Fibroblast of gingiva (primary cell): ENCODE data around the gene RMDN2.
"Not testable (repeated sequence)": the region's sequence is repeated elsewhere in the genome, so short reads cannot be mapped to it uniquely, and the experiment has no call there.

Experiments
- DNase-seq: peaks from one replicate; pipeline ENCODE4 v3.0.0-alpha.2; 2011; ENCODE audit warnings: low read depth

RMDN2 gene

DNA sequence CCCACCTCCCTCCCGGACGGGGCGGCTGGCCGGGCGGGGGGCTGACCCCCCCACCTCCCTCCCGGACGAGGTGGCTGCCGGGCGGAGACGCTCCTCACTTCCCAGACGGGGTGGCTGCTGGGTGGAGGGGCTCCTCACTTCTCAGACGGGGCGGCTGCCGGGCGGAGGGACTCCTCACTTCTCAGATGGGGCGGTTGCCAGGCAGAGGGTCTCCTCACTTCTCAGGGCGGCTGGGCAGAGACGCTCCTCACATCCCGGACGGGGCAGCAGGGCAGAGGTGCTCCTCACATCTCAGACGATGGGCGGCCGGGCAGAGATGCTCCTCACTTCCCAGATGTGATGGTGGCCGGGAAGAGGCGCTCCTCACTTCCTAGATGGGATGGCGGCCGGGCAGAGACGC, 7.8 kb downstream of the RMDN2 start:
- not testable (repeated sequence) for DNase-seq

DNA sequence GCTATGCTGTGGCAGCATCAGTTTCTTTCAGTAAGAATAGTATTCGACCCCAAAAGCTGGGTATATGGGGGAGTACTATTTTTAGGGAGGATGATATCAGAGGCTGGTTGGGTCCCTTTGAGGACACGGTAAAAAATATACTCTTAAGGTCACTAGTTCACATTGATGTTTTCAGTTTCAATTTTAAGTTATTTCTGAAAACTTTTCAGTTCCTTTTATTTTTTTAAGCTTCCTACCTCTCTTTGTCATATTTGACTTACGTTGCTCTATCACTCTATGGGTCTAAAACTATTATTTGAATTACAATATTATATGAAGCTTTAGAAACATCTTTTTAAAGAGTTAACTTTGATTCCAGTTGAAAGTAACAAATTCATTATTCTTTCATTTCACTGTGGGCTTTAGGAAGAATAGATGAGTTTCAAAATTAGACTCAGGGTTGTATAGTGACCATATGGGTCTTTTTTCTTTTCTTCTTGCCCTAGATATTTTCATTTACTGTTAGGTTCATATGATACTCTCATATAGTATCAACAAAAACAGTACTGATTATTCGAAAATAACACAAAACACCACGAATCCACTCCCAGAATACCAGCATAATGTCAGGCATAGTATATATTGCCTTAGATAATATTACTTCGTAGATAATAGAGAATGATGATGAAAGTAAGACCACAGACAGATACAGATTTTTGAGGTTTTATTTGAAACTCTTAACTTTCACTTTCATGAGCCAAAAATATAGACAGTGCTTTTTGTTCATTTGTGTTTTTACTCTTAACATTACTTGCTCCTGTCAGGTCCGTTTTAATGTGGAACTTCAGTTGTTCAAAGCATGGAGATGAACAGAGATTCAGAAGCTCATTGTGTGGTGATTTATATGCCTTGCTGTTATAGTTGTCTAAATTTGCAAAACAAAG, 9.8 kb downstream of the RMDN2 start:
- DNase-seq: no peak

DNA sequence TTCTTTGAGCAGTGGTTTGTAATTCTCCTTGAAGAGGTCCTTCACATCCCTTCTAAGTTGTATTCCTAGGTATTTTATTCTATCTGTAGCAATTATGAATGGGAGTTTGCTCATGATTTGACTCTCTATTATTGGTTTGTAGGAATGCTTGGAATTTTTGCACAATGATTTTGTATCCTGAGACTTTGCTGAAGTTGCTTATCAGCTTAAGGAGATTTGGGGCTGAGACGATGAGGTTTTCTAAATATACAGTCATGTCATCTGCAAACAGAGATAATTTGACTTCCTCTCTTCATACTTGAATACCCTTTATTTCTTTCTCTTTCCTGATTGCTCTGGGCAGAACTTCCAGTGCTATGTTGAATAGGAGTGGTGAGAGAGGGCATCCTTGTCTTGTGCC, 12.5 kb downstream of the RMDN2 start:
- DNase-seq: not testable (repeated sequence)

DNA sequence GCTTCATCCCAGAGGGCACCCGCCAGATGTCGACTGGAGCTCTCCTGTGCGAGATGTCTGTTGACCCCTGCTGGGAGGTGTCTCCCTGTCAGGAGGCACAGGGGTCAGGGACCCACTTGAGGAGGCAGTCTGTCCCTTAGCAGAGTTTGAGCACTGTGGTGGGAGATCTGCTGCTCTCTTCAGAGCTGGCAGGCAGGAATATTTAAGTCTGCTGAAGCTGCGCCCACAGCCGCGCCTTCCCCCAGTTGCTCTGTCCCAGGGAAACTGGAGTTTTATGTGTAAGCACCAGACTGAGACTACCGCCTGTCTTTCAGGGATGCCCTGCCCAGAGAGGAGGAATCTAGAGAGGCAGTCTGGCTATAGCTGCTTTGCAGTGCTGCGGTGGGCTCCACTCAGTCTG, 16.2 kb downstream of the RMDN2 start:
- not testable (repeated sequence) for DNase-seq

DNA sequence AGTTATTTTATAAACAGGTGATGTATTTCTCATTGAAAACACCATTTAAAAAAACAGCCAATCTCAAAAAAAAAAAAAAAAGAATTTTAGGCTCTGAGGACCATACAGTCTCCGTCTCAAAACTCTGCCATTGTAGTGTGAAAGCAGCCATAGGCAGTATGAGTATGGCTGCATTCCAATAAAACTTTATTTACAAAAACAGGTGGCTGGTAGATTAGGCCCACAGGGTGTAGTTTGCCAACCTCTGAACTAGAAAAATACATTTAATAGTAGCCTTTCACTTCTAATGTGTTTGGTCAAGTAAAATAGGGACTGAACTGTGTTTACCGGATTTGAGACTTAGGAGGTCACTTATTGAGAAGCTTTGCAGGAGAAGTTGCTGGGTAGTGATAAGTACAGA, 19.2 kb downstream of the RMDN2 start:
- no peak for DNase-seq

DNA sequence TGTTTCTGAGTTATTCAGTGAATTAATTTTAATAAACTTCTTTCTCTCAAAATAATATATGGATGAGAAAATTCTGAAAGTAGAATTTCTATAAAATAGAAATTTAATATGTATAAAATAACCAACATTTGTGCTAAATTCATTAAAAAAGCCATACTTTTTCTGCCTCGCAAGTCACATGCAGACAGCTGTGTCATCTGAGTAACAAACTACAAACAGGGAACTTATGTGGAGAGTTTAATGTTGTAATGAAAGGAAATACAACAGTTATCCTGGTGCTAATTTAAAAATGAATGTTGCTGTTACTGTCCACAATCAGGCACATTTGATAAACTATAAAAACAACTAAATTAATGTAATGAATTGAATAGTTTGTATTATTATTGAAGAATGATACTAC, 22.2 kb downstream of the RMDN2 start:
- DNase-seq: no peak

DNA sequence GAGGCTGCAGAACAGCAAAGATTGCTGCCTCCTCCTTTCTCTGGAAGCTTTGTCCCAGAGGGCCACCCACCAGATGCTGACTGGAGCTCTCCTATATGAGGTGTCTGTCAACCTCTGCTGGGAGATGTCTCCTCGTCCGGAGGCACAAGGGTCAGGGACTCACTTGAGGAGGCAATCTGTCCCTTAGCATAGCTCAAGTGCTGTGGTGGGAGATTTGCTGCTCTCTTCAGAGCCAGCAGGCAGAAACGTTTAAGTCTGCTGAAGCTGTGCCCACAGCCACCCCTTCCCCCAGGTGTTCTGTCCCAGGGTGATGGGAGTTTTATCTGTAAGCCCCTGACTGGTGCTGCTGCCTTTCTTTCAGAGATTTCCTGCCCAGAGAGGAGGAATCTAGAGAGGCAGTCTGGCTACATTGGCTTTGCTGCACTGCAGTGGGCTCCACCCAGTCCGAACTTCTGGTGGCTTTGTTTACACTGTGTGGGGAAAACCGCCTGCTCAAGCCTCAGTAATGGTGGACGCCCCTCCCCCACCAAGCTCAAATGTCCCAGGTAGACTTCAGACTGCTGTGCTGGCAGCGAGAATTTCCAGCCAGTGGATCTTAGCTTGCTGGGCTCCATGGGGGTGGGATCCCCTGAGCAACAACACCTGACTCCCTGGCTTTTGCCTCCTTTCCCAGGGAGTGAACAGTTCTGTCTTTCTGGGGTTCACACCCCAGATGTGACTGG, 37.1 kb downstream of the RMDN2 start:
- not testable (repeated sequence) for DNase-seq

DNA sequence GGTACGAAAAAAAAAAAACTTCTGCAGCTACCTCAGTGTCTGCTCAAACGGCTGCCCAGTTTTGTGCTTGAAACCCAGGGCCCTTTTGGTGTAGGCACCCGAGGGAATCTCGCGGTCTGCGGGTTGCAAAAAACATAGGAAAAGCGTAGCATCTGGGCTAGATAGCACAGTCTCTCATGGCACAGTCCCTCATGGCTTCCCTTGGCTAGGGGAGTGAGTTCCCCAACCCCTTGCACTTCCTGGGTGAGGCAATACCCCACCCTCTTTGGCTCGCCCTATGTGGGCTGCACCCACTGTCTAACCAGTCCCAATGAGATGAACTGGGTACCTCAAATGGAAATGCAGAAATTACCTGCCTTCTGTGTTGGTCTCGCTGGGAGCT, 37.6 kb downstream of the RMDN2 start:
- DNase-seq: not testable (repeated sequence)

DNA sequence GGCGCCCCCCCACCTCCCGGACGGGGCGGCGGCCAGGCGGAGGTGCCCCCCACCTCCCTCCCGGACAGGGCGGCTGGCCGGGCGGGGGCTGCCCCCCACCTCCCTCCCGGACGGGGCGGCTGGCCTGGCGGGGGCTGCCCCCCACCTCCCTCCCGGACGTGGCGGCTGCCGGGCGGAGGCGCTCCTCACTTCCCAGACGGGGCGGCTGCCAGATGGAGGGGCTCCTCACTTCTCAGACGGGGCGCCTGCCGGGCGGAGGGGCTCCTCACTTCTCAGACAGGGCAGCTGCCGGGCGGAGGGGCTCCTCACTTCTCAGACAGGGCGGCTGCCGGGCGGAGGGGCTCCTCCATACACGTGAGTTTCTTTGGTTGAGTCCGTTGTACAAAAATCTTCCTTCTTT, 38.8 kb downstream of the RMDN2 start:
- not testable (repeated sequence) for DNase-seq

DNA sequence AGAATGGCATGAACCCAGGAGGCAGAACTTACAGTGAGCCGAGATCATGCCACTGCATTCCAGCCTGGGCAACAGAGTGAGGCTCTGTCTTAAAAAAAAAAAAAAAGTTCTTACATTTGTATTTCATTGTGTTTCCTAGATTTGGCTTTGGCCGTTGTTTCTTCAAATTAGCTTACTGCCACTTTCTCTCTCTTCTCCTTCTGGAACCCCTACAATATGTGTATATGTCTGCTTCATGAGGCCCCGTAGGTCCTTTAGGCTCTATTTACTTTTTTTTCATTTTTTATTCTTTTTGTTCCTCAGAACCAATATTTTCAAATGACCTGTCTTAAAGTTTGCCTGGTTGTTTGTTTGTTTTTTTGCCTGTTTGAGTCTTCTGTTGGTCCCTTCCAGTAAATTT, 41.2 kb downstream of the RMDN2 start:
- no peak for DNase-seq

DNA sequence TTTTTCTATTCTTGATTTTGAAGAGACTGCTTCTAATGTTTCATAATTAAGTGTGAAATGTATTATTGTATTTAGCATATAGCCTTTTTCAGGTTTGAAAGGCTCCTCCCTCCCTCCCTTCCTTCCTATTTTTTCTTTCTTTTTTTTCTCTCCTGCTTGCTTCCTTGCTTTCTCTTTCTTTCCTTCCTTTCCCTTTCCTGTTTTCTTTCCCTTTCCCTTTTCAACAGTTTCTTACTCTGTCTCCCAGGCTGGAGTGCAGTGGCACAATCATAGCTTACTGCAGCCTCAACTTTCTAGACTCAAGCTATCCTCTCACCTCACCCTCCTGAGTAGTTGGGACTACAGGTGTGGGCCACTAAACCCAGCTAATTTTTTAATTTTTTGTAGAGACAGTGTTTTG, 44.6 kb downstream of the RMDN2 start:
- no peak for DNase-seq

DNA sequence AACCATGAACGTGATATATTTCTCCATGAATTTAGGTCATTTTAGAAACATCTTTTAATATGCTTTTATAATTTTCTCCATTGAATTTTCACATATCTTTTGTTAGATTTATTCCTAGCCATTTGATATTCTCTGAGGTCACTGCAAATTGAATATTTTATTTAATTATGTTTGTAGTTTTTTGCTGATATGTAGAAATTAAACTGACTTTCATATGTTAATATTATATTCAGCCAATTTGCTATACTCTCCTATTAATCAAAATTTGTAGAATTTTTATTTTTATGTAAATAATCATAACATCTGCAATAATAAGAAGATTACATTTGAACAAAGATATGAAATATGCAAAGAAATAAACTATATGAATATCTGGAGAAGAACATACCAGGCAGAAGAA, 46.9 kb downstream of the RMDN2 start:
- DNase-seq: no peak

DNA sequence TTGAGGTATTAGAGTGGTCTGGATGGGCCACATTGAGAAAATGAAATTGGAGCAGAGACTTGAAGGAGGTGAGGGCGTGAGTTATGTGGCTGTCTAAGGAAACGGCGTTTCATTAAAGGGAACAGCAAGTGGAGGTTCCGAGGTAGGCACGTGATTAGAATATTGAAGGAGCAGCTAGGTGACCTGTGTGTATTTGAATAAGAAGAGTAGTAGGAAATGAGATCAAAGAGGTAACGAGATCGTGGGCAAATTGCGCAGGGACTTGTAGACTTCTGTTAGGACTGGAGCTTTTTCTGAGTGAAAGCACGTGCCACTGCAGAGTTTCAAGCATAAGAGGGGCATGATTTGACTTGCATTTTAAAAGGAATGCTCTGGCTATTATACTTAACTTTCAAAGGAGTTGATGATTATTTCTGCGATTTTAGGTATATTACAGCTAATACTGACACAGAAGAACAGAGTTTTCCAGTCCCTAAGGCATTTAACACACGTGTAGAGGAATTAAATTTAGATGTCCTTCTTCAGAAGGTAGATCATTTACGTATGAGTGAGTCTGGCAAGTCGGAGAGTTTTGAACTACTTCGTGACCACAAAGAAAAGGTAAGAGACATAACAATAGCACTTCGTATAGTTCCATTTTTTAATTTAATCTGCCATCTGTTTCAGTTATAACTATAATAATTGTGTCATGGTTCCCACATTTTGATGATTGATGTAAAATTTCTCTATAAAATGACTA, 48.7 kb downstream of the RMDN2 start:
- no peak for DNase-seq

DNA sequence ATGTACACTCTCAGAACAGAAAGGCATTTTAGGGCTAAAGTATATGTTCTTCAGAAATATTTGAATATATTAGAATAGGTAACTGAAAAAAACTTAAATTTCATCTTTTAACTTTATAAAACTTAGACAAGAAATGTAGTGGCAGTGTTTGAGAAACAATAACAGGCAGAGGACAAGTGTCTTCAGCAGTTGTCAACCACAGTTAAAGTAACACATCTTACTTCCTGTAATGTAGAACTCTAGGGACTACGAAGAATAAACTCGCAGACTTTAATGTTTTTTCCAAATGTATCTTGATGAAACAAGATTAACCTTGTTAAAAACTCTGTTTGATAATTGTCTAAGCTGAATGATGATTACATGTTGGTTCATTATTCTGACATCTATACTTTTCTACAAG, 50.7 kb downstream of the RMDN2 start:
- no peak for DNase-seq

DNA sequence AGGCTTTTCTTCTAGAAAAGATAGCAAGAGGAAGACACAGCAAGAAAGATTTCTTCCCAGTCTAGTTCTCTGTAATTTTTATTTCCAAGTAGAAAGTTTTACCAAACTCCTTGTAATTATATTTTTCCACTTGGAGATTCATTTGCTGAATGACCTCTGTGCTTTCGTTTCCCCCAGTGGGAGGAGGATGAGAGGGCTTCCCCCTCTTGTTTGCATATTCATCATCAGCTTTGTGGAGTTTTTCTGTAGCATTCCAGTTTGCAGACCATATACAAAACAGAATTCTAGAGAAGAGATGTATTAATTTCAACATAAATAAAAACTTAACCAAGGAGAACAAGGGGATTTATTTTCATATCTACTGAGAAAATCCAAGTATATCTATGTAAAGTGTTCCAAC, 51.3 kb downstream of the RMDN2 start:
- DNase-seq: no peak

DNA sequence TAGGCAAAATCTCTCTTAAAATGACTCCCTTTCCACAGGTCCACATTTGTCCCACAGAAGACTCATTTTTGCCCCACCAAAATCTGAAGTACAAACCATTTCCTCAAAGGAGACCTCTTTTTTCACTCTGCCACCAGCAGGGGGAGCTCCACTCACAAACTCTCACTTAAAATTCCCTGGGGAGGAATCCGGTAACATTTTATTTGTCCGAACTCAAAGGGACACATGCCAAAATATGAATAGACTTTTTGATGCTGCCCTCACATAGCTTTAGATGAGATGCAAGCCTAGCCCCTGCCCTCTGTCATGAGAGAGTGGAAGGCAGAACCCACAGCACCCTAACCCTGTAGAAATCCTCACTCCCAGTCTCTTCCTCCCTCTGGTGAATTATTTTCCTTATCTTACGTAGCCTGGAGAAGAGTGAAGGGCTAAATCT, 57.1 kb downstream of the RMDN2 start:
- DNase-seq: peak; percentile 52

DNA sequence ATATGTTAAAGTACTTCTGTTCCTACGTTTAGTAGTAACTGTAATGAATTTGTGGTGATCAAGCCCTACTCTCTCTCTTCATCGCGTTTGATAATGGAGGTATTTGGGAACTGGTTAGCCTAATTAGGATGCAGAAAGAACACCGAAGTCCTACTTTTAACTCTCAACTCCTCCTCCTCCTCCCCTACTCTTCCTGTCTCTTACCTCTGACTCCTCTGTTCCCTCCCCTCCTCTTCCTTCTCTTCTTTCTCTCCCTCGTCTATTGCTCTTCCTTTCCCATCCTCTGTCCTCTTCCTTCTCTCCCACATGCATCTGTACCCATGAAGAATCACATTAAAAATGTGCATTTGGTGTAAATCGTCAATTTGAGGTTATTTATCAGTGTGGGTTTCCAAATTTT, 57.8 kb downstream of the RMDN2 start:
- DNase-seq: no peak

DNA sequence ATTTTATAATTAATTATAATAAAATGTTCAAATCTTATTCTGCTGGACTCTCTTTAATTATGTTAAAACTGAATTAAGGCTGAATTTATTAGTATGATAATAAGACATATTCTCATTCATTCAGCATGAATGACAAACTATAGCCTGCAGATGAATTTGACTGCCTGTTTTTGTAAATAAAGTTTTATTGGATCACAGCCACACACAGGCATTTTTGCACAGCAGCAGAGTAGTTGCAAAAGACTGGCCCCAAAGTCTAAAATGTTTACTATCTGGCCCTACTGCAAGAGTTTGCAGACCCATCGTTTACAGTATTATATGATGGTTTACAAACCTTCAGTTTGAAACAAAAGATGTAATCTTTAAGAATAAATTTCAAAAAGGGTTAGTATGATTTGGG, 58.6 kb downstream of the RMDN2 start:
- no peak for DNase-seq

DNA sequence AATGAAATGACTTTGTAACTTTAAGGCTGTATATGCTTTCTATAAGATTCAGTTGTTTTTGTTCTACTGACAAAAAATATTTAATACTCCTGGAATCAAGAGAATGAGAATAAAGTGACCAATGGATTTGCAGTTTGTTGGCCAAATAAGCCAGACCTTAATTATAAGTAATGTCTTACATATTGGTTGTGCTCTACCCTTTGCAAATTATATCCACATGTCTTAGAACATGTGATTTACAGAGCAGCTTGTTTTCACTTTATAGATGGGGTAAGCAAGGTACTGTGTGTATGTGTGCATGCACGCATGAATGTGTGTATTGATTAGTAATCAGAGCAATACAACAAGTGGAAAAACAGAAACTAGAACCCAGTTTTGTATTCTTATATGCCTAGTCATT, 59.1 kb downstream of the RMDN2 start:
- peak; percentile 4 for DNase-seq

DNA sequence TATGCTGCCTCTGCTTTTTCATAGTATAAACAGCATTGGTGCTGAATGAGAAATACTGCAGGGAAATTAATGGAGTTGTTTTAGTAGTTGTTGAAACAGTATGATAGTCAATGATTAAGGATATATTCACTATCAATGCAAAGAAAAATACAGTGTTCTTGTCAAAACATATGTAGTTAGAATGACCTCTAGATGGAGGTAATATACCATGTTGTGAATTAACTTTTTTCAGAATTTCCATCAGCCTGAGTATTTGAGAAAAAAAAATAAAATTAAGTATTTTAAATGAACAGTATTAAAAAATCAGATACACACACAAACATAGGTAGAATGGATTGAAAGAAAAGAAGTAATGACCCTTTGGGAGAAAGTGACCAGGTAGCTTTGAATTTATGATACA, 59.5 kb downstream of the RMDN2 start:
- DNase-seq: peak; percentile 30

DNA sequence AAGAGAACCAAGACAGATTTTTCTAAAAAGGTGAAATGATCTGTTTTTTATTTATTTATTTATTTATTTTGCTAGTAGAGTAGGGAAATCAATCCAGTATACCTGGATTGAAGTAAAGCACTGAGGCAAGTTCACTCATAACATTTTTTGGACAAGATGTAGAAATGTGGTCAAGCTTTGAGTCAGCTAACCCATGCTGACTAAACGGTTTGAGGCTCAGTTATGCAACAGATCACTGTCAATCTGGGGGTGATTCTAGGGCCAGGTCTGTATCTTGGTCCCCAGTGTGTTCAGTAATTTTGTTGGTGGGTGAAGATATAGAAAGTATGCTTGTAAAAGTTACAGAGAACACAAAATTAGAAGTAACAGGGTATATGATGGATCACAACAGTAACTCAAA, 60.2 kb downstream of the RMDN2 start:
- peak; percentile 44 for DNase-seq

DNA sequence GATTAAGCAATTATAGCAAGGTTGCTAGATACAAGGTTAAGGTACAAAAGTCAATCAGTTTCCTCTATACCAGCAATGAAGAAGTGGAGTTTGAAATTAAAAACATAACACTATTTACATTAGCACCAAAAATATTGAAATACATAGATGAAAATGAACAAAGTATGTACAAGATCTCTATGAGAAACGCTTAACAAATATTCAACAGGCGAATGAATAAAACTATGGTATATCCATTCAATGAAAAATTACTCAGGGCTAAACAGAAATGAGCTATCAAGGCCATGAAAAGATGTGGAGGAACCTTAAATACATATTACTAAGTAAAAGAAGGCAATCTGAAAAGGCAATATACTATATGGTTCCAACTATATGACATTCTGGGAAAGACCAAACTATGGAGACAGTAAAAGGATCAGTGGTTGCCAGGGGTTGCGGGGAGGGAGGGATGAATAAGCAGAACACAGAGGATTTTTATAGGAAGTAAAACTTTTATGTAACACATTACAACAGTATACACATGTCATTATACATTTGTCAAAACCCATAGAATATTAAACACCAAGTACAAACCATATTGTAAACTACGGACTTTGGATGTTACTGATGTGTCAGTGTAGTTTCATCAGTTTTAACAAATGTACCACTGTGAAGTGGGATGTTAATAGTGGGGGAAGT, 62.1 kb downstream of the RMDN2 start:
- DNase-seq: no peak
